Measurements from ENCODE around the gene TEDC2.

TEDC2 gene

GRCh38 chr16:2468233-2468724, 8.4 kb downstream of the TEDC2 start:
- no peak for TF ChIP-seq CTCF (IDR thresholded peaks at IDR 0.05; ENCODE audit: control extremely low read depth, extremely low read depth, low read depth, missing control alignments)
- POLR2A ChIA-PET: interaction anchor here (0.6 to 0.8 kb wide), 3 partner anchors 10 to 402 kb away, joined by 3 to 4 read pairs (median 3); partner anchors contain the start of gene TRAF7
- CTCF ChIA-PET: interaction anchor here (1.0 to 1.7 kb wide), 8 partner anchors 11 to 128 kb away, joined by 3 to 5 read pairs (median 4); partner anchors contain the start of genes ABCA3 and CCNF
- DNase-seq (ENCODE audit: extremely low spot score): peak; percentile 56

- CTCF ChIA-PET: interaction anchor here (0.8 to 2.1 kb wide), 10 partner anchors 12 to 129 kb away, joined by 3 to 6 read pairs (median 4); partner anchors contain the start of genes ABCA3 and CCNF
- no peak for TF ChIP-seq CTCF (IDR thresholded peaks at IDR 0.05; ENCODE audit: control extremely low read depth, extremely low read depth, low read depth, missing control alignments)
- POLR2A ChIA-PET: interaction anchor here (0.6 to 0.8 kb wide), 3 partner anchors 10 to 402 kb away, joined by 3 to 4 read pairs (median 3); partner anchors contain the start of gene TRAF7
- DNase-seq (ENCODE audit: extremely low spot score): peak; percentile 80
Observed at GRCh38 chr16:2468725-2469398, 9.0 kb downstream of the TEDC2 start.

GRCh38 chr16:2469399-2470233, 9.7 kb downstream of the TEDC2 start:
- DNase-seq (ENCODE audit: extremely low spot score): no peak
- ChIA-PET POLR2A (no interaction called here), CTCF (interaction anchor here (0.8 to 2.1 kb wide), 6 partner anchors 11 to 129 kb away, joined by 4 to 11 read pairs (median 5); partner anchors contain the start of genes ABCA3 and TEDC2)
- no peak for TF ChIP-seq CTCF (IDR thresholded peaks at IDR 0.05; ENCODE audit: control extremely low read depth, extremely low read depth, low read depth, missing control alignments)

- TF ChIP-seq CTCF (IDR thresholded peaks at IDR 0.05; ENCODE audit: control extremely low read depth, extremely low read depth, low read depth, missing control alignments): no peak
- ChIA-PET POLR2A (no interaction called here), CTCF (interaction anchor here (1.2 to 2.1 kb wide), 3 partner anchors 11 to 31 kb away, joined by 3 to 11 read pairs (median 6); partner anchors contain the start of gene TEDC2)
Observed at GRCh38 chr16:2470234-2470601, 10.3 kb downstream of the TEDC2 start.

GRCh38 chr16:2470603-2471015, 10.7 kb downstream of the TEDC2 start:
- ChIA-PET CTCF (interaction anchor here (0.7 to 2.1 kb wide), 4 partner anchors 10 to 43 kb away, joined by 3 to 11 read pairs (median 4); partner anchors contain the start of genes ATP6V0C and TEDC2), POLR2A (no interaction called here)
- no peak for DNase-seq (ENCODE audit: extremely low spot score)
- no peak for TF ChIP-seq CTCF (IDR thresholded peaks at IDR 0.05; ENCODE audit: control extremely low read depth, extremely low read depth, low read depth, missing control alignments)

More at GRCh38 chr16:2470234-2470601, 10.3 kb downstream of the TEDC2 start:
- no peak for DNase-seq (ENCODE audit: extremely low spot score)
